Measurements from ENCODE around the gene PKNOX2.

DNA sequence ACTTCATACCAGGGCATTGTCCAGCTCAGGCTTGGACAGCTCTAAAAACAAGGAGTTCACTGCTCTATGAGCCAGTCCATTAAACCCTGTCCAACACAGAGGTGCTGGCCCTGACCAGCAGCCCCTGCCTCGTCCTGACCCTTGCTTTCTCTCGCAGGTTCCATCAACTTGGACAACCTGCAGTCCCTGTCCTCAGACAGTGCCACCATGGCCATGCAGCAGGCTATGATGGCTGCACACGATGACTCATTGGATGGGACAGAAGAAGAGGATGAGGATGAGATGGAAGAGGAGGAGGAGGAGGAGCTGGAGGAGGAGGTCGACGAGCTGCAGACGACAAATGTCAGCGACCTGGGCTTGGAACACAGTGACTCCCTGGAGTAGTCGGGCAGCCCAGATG lies 266.5 kb downstream of the PKNOX2 start:
- no peak for TF ChIP-seq CTCF (IDR thresholded peaks at IDR 0.05)
- TF ChIP-seq MYC (IDR thresholded peaks at IDR 0.05; ENCODE audit: borderline replicate concordance, low read length), result no peak
- TF ChIP-seq RAD21 (conservative IDR thresholded peaks at IDR 0.05 in 1 of 2, IDR thresholded peaks at IDR 0.05 in 1 of 2), result no peak
- TF ChIP-seq POLR2A (IDR thresholded peaks at IDR 0.05; ENCODE audit: low read length), result no peak
- TF ChIP-seq BCL3 (IDR thresholded peaks at IDR 0.05), result no peak
- TF ChIP-seq ATOH8 (CRISPR knock-in tag; IDR thresholded peaks at IDR 0.05; ENCODE audit: low read depth), result no peak
- TF ChIP-seq JUNB (IDR thresholded peaks at IDR 0.05), result no peak
- TF ChIP-seq JUN (IDR thresholded peaks at IDR 0.05), result no peak

All from A549 (cell line).